Measurements from ENCODE around the gene ANXA5.

DNA sequence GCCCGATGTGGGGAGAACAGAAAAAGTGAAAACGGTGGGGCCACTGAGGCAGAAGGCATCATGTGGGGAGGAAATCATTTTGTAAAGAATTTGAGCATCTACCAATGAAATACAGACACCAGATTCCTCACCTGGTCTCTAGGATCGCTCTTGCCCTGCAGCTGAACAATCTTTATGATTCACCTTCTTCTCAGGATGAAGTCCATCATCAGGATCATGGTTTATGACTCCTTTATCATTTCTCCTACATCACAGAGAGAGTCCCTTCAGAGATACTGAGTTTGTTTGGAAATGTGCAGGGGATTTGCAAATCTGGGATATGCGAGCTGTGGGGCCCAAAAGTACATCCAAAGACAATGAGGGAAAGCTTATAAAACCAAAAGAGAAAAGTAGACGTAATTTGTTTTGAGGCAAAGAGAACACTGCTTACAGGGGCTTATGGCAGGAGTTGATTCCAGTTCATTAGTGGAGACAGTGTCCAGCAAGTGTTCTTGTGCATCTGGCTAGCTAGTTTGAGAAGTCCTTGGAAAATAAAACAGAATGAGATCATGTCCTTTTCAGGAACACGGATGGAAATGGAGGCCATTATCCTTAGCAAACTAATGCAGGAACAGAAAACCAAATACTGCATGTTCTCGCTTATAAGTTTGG lies 15.3 kb upstream of the ANXA5 start:
- TF ChIP-seq, protein P1, sequence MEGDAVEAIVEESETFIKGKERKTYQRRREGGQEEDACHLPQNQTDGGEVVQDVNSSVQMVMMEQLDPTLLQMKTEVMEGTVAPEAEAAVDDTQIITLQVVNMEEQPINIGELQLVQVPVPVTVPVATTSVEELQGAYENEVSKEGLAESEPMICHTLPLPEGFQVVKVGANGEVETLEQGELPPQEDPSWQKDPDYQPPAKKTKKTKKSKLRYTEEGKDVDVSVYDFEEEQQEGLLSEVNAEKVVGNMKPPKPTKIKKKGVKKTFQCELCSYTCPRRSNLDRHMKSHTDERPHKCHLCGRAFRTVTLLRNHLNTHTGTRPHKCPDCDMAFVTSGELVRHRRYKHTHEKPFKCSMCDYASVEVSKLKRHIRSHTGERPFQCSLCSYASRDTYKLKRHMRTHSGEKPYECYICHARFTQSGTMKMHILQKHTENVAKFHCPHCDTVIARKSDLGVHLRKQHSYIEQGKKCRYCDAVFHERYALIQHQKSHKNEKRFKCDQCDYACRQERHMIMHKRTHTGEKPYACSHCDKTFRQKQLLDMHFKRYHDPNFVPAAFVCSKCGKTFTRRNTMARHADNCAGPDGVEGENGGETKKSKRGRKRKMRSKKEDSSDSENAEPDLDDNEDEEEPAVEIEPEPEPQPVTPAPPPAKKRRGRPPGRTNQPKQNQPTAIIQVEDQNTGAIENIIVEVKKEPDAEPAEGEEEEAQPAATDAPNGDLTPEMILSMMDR (IDR thresholded peaks at IDR 0.05): no peak
- no peak for TF ChIP-seq POLR2A (IDR thresholded peaks at IDR 0.05)

Data from right lobe of liver (tissue), 4 donors.